ENCODE results near the gene SLC12A7.
"Not testable (repeated sequence)": the region's sequence is repeated elsewhere in the genome, so short reads cannot be mapped to it uniquely, and the experiment has no call there.

Gene SLC12A7

DNA sequence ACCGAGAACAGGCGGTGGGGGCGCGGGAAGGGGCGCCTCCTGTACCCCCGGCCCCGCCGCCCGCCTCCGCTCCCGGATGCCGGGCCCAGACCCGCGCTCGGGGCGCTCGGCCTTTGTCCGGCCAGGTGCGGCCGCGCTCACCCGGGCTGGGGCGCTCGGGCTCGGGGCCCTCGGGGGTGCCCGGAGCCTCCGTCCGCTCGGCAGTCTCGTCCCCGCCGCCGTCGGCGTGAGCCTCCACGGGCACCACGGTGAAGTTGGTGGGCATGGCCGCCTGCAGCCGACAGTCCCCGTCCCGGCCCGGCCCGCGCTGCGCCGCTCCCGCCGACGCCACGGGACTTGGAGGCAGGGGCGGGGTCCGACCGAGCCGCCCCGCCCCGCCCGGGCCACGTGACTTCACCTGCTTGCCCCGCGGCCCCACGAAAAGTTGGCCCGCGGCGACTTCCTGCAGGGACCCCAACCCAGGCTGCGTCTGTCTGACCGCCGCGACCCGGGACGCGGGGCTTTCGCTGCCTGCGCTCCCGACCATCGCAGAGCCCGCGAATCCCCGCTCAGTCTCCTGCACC is at the start of gene SLC12A7:
Gene SLC12A7 (minus strand): TSS at position 337 of the 563 bp plus-strand sequence. CDS start 72 bp downstream, at position 265.
- H3K27ac ChIP-seq = peak within 1 kb of the TSS; percentile 91
- TF ChIP-seq, protein P1, sequence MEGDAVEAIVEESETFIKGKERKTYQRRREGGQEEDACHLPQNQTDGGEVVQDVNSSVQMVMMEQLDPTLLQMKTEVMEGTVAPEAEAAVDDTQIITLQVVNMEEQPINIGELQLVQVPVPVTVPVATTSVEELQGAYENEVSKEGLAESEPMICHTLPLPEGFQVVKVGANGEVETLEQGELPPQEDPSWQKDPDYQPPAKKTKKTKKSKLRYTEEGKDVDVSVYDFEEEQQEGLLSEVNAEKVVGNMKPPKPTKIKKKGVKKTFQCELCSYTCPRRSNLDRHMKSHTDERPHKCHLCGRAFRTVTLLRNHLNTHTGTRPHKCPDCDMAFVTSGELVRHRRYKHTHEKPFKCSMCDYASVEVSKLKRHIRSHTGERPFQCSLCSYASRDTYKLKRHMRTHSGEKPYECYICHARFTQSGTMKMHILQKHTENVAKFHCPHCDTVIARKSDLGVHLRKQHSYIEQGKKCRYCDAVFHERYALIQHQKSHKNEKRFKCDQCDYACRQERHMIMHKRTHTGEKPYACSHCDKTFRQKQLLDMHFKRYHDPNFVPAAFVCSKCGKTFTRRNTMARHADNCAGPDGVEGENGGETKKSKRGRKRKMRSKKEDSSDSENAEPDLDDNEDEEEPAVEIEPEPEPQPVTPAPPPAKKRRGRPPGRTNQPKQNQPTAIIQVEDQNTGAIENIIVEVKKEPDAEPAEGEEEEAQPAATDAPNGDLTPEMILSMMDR (conservative IDR thresholded peaks at IDR 0.05) = no peak
- peak; percentile 95; the same call in 1 of the 2 replicates for TF ChIP-seq ZFX (IDR thresholded peaks at IDR 0.05)

DNA sequence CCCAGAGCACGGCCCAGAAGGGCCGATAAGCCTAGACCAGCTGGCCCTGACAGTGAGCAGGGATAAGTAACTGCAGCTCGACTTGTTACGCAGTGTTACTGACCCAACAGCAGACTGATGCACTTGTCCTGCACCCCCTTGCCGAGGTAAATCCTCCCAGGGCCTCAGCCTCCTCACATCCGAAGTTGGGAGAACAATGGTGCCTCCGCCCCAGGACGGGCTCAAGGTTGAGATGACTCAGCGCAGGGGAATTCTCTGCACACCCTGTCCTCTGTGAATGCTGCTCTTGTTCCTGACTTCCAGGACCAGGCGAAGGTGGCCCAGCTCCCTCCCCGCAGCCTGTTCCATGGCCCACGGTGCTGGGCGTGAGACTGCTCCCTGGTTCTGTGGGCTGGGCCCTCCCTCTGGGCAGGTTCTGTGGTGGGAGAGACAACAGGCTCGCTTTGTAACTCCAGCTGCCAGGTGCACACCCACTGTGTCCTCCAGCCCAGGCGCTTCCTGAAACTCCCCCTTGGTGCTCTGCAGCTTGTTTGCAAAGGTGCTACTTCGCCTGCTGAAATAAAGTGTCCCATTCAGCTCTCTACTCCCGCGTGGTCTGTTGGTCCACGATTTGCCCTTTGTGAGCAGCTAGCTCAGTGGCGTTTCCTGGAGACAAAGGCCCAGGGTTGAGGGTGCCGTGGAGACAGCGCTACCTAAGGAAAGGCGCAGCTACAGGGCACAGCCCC is 49.4 kb upstream of the SLC12A7 start:
- peak overlapping the region; percentile 37 for H3K27ac ChIP-seq
- TF ChIP-seq ZFX (IDR thresholded peaks at IDR 0.05) = no peak
- TF ChIP-seq, protein P1 (conservative IDR thresholded peaks at IDR 0.05) = no peak

DNA sequence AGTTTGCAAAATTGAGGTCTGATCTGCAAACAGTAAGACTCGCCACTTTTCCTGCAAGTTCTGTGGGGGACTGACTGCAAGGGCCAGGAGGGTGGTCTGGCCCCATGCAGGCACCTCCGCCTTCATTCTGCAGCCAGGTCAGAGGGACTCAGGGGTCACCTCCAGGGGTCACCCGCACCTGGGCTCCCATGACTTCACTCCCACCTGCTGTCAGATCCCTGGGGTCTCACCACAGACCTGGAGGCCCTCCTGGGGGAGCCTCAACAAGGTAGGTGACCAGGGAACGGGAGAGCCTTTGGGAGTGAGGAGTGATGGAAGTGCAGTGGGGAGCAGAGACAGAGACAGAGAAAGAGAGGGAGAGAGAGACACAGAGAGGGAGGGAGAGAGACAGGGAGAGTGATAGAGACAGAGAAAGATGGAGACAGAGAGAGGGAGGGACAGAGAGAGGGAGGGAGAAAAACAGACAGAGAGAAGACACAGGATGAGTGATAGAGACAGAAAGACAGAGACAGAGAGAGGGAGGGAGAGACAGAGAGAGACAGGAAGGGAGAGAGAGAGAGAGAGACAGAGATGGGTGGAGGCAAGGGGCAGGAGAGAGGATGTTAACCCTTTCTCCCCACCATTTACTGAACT is 48.0 kb upstream of the SLC12A7 start:
- TF ChIP-seq, protein P1 (conservative IDR thresholded peaks at IDR 0.05) = no peak
- no peak for TF ChIP-seq ZFX (IDR thresholded peaks at IDR 0.05)
- no peak overlapping the region for H3K27ac ChIP-seq

DNA sequence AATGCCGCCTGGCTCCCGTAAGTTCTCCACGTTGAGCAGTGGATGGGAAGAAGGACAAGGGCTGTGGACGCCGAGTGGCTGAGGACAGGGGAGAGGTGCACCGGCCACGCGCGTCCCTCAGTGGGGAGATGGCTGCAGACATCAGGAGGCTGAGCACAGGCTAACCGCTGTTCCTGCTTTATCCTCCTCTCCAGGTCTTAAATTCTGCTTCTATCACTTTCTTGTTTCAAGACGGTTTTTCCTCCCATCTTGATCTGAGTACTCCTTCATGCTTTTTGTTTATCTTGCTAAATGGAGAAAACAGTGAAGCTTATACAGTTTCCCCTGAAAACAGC is 47.4 kb upstream of the SLC12A7 start:
- no peak overlapping the region for H3K27ac ChIP-seq
- TF ChIP-seq, protein P1 (conservative IDR thresholded peaks at IDR 0.05) = no peak
- TF ChIP-seq ZFX (IDR thresholded peaks at IDR 0.05) = no peak

DNA sequence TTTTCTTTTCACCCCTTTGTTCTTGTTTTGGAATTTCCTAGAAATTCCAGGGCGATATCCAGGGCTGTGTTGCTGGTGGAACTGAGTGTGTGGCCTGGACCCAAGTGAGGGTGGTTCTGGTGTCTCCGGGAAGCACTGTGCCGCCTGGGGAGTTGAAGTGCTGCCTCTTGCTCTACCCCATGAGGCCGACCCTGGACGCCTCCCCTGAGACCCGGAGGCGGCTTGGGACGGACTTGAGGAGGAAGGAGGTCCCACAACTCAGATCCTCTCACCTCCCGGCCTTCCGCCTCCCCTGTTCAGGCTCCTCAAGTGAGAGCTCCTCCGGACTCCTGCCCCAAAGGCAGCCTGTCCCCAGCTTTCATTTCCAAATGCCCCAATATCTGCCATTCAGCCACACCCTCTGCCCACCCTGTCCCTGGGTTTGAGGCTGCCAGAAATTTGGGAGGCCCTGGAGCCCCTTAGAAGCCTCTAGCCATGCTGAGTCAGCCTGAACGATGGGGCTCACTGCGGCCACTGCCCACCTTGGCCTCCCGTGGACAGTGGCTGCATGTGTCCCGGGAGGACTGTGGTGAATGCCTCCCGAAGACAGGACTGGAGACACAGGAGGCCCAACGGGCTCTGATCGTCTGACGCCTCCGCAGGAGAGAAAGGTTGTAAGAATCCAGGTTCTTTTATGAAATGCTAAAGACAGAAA is 46.9 kb upstream of the SLC12A7 start:
- TF ChIP-seq ZFX (IDR thresholded peaks at IDR 0.05) = no peak
- TF ChIP-seq, protein P1 (conservative IDR thresholded peaks at IDR 0.05) = no peak
- no peak overlapping the region for H3K27ac ChIP-seq

DNA sequence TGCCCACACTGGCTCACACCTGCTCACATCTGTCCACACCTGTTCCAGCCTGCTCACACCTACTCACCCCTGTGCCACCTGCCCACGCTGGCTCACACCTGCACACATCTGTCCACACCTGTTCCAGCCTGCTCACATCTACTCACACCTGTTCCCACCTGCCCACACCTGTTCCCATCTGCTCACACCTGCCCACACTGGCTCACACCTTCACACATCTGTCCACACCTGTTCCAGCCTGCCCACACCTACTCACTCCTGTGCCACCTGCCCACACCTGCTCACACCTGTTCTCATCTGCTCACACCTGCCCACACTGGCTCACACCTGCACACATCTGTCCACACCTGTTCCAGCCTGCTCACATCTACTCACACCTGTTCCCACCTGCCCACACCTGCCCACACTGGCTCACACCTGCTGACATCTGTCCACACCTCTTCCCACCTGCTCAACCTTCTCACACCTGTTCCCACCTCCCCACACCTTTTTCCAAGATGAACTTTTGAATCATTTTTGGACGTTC is 45.7 kb upstream of the SLC12A7 start:
- not testable (repeated sequence) for H3K27ac ChIP-seq

DNA sequence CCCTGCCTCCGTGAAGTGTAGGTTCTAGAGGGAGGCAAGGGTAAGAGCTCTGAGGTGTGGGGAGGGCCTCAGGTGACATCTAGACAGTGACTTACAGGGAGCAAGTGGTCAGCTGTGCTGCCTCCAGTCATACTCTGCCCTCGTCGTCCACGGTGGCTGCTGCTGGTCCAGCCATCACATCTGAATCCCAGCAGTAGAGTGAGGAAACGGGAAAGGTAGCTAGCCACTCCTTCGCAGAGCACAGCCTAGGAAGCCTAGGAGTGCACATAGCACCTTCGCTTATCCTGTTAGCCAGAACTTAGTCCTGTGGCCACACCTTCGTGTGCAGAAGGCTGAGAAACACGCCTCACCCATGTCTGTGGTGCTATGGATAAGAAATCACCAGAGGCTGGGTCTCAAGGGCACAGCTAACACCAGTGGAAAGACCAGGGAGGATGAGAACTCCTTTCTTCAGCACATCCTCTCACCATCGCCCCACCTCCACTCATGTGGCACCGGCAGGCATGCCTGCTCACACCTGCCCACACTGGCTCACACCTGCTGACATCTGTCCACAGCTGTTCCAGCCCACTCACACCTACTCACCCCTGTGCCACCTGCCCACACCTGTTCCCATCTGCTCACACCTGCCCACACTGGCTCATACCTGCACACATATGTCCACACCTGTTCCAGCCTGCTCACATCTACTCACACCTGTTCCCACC is 45.0 kb upstream of the SLC12A7 start:
- no peak for TF ChIP-seq ZFX (IDR thresholded peaks at IDR 0.05)
- TF ChIP-seq, protein P1 (conservative IDR thresholded peaks at IDR 0.05) = no peak
- no peak overlapping the region for H3K27ac ChIP-seq
